ENCODE measurements around the gene RFX4. TPM values are rescaled to one million over a fixed set of nuclear protein-coding genes. Genes with fewer than 3 reads are reported as not detected.

RFX4 gene
- total RNA-seq, 2 experiments from 2014 or later, result not detected

DNA sequence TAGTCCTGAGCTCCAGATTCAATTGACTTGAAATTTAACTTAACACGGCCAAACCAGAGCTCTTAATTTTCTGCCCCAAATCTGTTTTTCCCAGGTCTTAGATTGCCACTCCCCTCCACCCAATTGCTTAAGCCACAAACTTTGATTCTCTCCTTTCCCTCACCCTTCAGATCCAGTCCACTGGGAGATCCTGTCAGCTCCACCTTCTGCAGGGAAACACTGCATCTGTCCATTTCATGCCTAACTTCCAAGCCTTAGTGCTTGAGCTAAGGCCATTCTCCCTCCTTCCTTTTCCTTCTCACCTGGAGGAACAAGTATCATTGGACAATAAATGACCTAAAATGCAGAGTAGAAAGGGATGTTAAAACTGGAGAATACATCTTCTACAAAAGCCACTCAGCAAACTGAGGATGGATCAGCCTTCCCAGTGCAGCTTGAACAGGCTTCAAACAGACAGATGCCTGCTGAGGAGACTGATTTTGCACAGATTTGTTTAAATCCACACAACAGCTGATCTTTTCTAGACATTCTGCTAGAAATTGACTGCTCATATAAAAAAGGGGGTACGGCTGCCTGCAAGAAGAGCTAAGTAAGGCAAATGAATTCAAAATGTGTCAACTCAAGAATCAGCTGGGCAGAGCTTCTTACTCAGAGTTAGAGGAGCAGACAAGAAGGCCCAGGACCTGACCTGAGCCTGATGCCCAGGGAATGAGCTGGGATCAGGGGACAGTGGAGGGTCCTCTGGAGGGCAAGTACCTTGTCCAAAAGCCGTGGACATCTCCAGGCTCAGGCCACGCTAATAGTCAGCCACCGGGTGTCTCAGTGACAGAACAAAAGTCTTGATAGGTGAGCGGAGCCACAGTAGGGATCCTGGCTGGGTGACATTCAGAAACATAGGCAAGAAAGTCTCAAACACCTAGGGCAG is 110.4 kb downstream of the RFX4 start:
- CTCF ChIA-PET, result interaction anchor here (1.1 kb wide), 1 partner anchor 43 kb away, joined by 4 read pairs; no protein-coding TSS in a partner anchor
- no peaks in the 10 kb centered on the region for H3K4me1 Mint-ChIP-seq
- H3K4me3 Mint-ChIP-seq, result no peak overlapping the region
- no peaks in the 10 kb centered on the region for H3K27me3 Mint-ChIP-seq
- no peaks in the 10 kb centered on the region for H3K36me3 Mint-ChIP-seq (ENCODE audit: low read depth)
- no peak for DNase-seq
- POLR2A ChIA-PET, result no interaction called here
- H3K27ac Mint-ChIP-seq, result no peak overlapping the region
- no peaks in the 10 kb centered on the region for H3K9me3 Mint-ChIP-seq

DNA sequence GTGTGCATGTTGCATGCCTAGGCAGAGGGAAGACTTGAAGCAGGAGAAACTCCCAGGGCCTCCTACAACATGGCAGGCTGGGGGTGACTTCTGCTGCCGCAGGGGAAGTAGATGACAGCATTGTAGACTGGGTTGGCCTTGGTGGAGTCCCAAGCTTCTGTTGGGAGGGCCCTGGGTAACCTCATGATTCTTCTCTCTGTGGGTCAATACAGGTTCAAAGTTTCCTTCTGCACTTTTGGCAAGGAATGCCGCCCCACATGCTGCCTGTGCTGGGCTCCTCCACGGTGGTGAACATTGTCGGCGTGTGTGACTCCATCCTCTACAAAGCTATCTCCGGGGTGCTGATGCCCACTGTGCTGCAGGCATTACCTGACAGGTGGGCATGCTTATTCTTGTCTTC is 113.3 kb downstream of the RFX4 start:
- Mint-ChIP-seq H3K36me3 (ENCODE audit: low read depth) (no peaks in the 10 kb centered on the region), H3K27me3 (peaks cover 3% of the 10 kb centered on the region), H3K4me3 (no peak overlapping the region), H3K4me1 (no peaks in the 10 kb centered on the region), H3K9me3 (peaks cover 5% of the 10 kb centered on the region), H3K27ac (no peak overlapping the region)
- POLR2A ChIA-PET, result no interaction called here
- CTCF ChIA-PET, result no interaction called here
- no peak for DNase-seq

DNA sequence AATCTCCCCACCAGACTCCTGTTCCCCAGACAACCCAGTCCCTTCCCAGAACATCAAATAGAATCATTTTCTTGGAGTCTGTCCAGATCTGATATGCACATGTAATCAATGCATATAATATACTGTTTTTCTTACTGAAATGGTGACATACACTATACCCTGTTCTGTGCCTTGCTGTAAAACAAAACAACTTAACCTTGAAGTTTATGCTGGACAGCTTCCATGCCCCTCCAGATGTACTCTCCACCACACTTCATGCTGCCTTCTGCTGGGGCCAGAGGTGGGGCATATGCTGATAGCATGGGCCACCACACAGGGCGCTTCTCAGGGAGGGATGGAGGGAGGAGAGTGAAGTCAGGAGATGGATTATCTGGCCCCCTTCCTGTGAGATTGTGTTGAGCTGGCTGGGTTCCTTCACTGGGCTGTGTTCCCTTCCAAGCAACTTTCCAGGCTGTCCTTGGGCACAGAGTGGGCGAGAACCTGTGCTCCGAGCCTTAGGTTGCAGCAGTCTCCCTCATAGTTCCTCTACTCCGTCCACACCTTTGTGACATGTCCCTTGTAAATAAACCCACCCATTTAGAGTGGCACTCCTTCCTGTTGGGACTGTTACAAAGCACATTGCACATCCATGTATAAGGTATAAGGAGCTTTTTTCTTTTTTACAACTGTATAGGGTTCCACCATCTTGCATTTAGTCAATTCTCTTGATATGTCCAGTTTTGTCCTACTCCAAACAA is 114.0 kb downstream of the RFX4 start:
- POLR2A ChIA-PET, result no interaction called here
- H3K27me3 Mint-ChIP-seq, result peaks cover 6% of the 10 kb centered on the region
- H3K27ac Mint-ChIP-seq, result no peak overlapping the region
- CTCF ChIA-PET, result no interaction called here
- H3K4me1 Mint-ChIP-seq, result no peaks in the 10 kb centered on the region
- H3K9me3 Mint-ChIP-seq, result peaks cover 10% of the 10 kb centered on the region
- H3K4me3 Mint-ChIP-seq, result no peak overlapping the region
- H3K36me3 Mint-ChIP-seq (ENCODE audit: low read depth), result no peaks in the 10 kb centered on the region
- DNase-seq, result peak; percentile 1

DNA sequence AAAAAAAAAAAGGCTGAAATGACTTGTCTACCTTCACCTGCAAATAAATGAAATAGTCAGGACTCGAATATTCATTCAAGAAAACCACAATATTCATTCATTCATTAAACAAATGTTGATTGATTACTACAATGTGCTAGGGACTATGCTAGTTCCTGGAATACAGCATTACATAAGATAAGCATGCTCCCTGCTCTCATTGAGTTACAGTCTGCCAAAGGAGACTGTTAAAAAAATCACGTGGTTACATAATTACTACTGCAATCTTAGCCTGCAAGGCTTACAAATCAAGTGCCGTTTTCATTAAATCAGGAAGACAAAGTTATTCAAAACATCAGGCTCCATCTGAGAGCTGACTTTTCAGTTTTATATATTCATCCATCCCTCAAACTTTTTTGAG is 121.3 kb downstream of the RFX4 start:
- H3K36me3 Mint-ChIP-seq (ENCODE audit: low read depth), result no peaks in the 10 kb centered on the region
- H3K27me3 Mint-ChIP-seq, result peaks cover 6% of the 10 kb centered on the region
- CTCF ChIA-PET, result no interaction called here
- H3K4me1 Mint-ChIP-seq, result no peaks in the 10 kb centered on the region
- POLR2A ChIA-PET, result no interaction called here
- H3K9me3 Mint-ChIP-seq, result peaks cover 10% of the 10 kb centered on the region
- no peak overlapping the region for H3K27ac Mint-ChIP-seq
- DNase-seq, result no peak
- H3K4me3 Mint-ChIP-seq, result no peak overlapping the region

DNA sequence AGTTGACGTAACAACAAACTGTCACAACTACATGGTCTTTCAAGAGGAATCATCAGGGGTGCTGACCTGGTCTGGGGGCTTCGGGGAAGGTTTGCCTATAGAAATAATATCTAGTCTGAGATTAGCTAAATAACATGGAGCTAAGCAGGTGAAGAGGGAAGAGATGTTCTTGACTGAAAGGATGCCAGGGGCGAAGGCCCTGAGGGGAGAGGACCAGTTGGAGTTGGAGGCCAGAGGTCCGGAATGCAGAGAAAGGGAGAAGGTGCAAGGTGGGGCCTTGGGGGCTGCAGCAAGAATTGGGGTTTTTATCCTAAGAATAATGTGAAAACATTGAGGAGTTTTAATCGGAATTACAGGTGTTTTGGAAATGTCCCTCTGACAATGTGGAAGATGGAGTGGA is 123.2 kb downstream of the RFX4 start:
- H3K4me3 Mint-ChIP-seq, result no peak overlapping the region
- CTCF ChIA-PET, result no interaction called here
- H3K9me3 Mint-ChIP-seq, result peaks cover 5% of the 10 kb centered on the region
- no peaks in the 10 kb centered on the region for H3K4me1 Mint-ChIP-seq
- H3K36me3 Mint-ChIP-seq (ENCODE audit: low read depth), result no peaks in the 10 kb centered on the region
- no peak overlapping the region for H3K27ac Mint-ChIP-seq
- POLR2A ChIA-PET, result no interaction called here
- peaks cover 6% of the 10 kb centered on the region for H3K27me3 Mint-ChIP-seq
- no peak for DNase-seq

DNA sequence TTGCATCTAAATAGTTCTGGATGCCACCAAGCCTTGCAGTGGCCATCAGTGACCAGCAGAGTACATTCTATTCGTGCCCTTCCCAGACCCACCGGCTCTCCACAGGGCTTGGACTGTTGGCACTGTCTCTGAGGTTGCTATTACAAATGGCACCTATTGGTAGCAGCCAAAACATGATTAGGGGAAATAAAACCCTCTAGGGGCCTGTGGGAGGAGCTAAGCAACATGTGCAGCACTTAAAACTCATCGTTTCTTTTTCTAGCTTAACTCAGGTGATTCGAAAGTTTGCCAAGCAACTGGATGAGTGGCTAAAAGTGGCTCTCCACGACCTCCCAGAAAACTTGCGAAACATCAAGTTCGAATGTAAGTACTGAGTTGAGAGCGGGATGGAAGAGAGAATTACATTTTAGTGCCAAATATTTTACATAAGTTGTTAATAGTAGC is 126.3 kb downstream of the RFX4 start:
- ChIA-PET POLR2A (no interaction called here), CTCF (no interaction called here)
- Mint-ChIP-seq H3K9me3 (no peaks in the 10 kb centered on the region), H3K27me3 (peaks cover 5% of the 10 kb centered on the region), H3K27ac (no peak overlapping the region), H3K36me3 (ENCODE audit: low read depth) (no peaks in the 10 kb centered on the region), H3K4me3 (no peak overlapping the region), H3K4me1 (no peaks in the 10 kb centered on the region)
- no peak for DNase-seq

DNA sequence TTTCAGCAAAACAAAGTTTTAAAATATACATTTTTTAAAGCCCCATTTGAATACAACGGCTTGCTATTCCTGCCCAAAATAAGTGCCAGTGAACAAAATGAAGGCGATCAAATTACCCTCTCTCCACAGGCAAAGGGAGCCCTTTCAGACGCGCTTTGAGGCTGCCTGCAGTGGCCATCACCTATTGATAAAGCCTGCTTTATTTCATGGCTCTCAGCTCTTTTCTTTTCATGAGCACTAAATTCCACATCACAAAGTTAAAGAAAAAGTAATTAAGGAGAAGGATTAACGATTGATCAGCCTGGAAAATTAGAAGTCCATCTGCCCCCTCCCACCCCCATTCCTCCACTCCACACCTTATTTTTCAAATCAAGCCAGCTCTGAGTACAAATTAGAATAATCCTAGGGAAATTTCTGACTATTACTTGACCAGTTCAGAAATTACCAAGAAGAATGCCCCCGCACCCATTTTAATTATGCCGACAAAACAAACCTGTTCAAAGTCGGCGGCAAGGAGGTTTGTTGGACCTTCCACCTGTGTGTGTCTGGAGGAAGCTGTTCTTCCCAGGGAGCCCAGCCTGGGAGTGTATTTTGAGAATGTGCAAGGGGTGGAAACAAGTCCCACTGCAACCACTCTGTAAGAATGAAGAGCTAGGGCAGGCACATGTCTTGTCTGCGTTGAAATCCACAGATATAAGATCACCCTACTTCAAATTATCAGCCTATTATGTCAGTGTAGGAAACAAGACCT is 127.5 kb downstream of the RFX4 start:
- peaks cover 5% of the 10 kb centered on the region for H3K27me3 Mint-ChIP-seq
- no peaks in the 10 kb centered on the region for H3K36me3 Mint-ChIP-seq (ENCODE audit: low read depth)
- no peaks in the 10 kb centered on the region for H3K4me1 Mint-ChIP-seq
- no peak for DNase-seq
- H3K27ac Mint-ChIP-seq, result no peak overlapping the region
- H3K9me3 Mint-ChIP-seq, result no peaks in the 10 kb centered on the region
- H3K4me3 Mint-ChIP-seq, result no peak overlapping the region
- CTCF ChIA-PET, result interaction anchor here (0.8 kb wide), 1 partner anchor 10 kb away, joined by 4 read pairs; no protein-coding TSS in a partner anchor
- POLR2A ChIA-PET, result no interaction called here

DNA sequence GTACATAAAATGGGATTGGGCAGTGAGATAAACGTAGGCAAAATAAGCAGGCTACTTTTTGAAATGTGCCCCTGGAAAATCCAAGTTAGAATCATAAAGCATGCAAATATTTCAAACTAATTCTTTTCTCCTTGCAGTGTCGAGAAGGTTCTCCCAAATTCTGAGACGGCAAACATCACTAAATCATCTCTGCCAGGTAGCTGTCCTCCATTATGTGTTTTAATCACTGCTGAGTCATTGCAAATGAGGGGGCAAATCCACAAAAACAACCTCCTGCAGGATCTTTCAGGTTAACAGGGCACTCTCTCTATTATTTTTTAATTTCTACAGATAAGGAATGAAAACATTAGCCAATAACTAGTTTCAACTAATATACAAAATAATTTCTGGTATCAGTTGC is 128.5 kb downstream of the RFX4 start:
- no peaks in the 10 kb centered on the region for H3K4me1 Mint-ChIP-seq
- no peak overlapping the region for H3K4me3 Mint-ChIP-seq
- POLR2A ChIA-PET, result no interaction called here
- no peaks in the 10 kb centered on the region for H3K9me3 Mint-ChIP-seq
- H3K27me3 Mint-ChIP-seq, result peaks cover 5% of the 10 kb centered on the region
- H3K27ac Mint-ChIP-seq, result no peak overlapping the region
- H3K36me3 Mint-ChIP-seq (ENCODE audit: low read depth), result no peaks in the 10 kb centered on the region
- no peak for DNase-seq
- CTCF ChIA-PET, result no interaction called here

DNA sequence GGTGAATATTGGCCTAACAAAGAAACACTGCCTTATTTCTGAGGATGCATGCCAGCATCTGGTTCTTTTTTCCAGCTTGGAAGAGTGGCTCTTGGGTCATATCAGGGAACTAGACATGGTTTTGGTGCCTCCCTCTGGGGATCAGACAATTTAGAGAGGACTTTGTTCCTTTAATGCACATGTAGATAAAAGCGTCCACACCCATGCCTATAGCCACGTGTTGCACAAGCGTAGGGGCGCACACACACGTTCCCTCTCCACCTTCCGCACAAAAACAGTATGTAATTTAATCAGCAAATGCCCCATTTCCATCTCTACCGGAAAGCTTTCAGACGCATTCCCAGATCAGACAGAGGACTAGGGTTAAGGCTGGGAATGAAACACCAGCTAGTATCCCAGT is 130.0 kb downstream of the RFX4 start:
- DNase-seq, result no peak
- H3K36me3 Mint-ChIP-seq (ENCODE audit: low read depth), result no peaks in the 10 kb centered on the region
- POLR2A ChIA-PET, result no interaction called here
- no peak overlapping the region for H3K4me3 Mint-ChIP-seq
- CTCF ChIA-PET, result no interaction called here
- H3K27me3 Mint-ChIP-seq, result peaks cover 5% of the 10 kb centered on the region
- H3K27ac Mint-ChIP-seq, result no peak overlapping the region
- H3K9me3 Mint-ChIP-seq, result no peaks in the 10 kb centered on the region
- H3K4me1 Mint-ChIP-seq, result no peaks in the 10 kb centered on the region

DNA sequence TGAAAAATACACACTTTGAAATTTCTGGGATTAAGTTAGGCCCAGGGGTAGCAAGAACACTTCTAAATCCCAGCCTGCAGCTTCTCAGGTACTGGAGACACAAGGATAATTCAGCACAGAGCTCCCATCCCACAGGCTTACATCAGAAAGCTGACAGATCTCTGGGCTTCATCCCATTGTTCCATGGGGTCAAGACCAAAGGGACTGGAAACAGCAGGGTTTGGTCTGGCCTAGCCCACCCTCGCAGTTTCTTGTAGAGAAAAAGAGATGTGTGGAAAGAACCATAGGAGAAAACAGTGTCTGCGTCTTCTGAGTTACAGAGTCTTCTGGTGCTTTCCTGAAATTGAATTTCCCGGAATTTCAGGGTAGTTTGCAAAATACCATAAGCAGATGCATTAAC is 132.1 kb downstream of the RFX4 start:
- Mint-ChIP-seq H3K9me3 (no peaks in the 10 kb centered on the region), H3K27me3 (peaks cover 5% of the 10 kb centered on the region), H3K4me3 (no peak overlapping the region), H3K27ac (no peak overlapping the region), H3K36me3 (ENCODE audit: low read depth) (no peaks in the 10 kb centered on the region), H3K4me1 (no peaks in the 10 kb centered on the region)
- ChIA-PET CTCF (no interaction called here), POLR2A (no interaction called here)
- DNase-seq, result no peak

DNA sequence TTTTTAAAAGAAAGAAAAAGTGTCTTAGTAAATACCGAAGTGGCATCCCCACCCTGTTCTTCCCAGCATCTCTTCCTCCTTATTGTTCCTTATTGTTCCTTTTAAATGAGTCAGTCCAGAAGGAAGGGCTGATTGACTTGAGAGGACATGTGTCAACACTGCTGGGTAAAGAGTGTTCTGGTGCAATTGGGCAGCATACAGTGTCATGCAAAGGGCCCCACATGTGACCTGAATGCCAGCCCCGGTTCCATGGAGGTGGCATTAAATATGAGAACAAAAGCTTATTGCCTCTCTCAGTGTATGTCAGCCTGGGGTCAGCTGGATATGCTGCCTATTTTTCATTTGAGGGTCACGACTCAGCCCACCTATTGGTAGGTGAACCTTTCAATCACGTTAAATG is 132.8 kb downstream of the RFX4 start:
- H3K9me3 Mint-ChIP-seq, result no peaks in the 10 kb centered on the region
- peaks cover 5% of the 10 kb centered on the region for H3K27me3 Mint-ChIP-seq
- no peak for DNase-seq
- no peak overlapping the region for H3K27ac Mint-ChIP-seq
- H3K36me3 Mint-ChIP-seq (ENCODE audit: low read depth), result no peaks in the 10 kb centered on the region
- no peak overlapping the region for H3K4me3 Mint-ChIP-seq
- no peaks in the 10 kb centered on the region for H3K4me1 Mint-ChIP-seq
- ChIA-PET POLR2A (no interaction called here), CTCF (no interaction called here)

DNA sequence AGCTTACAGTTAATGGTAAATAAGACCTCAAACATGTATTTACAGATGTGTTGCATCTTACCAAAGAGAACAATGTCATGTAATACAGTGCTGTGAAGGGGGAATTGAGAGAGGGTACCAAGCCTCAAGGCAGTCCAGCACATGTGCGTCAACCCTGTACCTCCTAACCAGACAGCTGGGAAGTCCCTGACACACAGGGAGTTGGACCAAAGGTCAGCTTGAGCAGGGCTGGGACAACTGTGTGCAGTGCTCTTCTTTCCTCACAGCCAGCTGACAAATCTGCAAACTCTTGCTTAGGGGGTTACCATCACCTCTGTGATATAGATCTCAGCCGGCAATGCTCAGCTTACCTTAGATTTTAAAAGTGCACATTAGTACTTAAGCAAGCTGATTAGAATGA is 134.9 kb downstream of the RFX4 start:
- H3K36me3 Mint-ChIP-seq (ENCODE audit: low read depth), result no peaks in the 10 kb centered on the region
- no peaks in the 10 kb centered on the region for H3K9me3 Mint-ChIP-seq
- H3K27me3 Mint-ChIP-seq, result no peaks in the 10 kb centered on the region
- no peak for DNase-seq
- H3K4me3 Mint-ChIP-seq, result no peak overlapping the region
- no peak overlapping the region for H3K27ac Mint-ChIP-seq
- H3K4me1 Mint-ChIP-seq, result no peaks in the 10 kb centered on the region
- POLR2A ChIA-PET, result no interaction called here
- CTCF ChIA-PET, result no interaction called here

DNA sequence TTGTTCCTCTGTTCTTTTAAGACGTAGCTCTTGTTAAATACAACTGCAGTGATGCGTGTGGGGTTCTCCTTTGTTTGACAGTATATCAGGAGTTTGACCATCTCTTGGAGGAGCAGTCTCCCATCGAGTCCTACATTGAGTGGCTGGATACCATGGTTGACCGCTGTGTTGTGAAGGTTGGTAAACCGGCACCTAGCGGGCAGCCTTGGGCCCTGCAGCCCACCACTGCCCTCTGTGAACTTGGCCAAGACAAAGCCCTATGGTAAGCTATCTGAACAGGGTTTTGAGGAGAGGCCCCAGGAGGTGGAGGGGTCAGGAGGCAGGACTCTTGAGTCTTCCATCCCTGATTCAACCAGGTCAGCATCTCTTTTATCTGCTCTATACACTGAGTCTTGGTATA is 137.1 kb downstream of the RFX4 start:
- ChIA-PET POLR2A (no interaction called here), CTCF (interaction anchor here (1.0 kb wide), 1 partner anchor 9 kb away, joined by 4 read pairs; no protein-coding TSS in a partner anchor)
- H3K27ac Mint-ChIP-seq, result no peak overlapping the region
- no peaks in the 10 kb centered on the region for H3K36me3 Mint-ChIP-seq (ENCODE audit: low read depth)
- H3K4me1 Mint-ChIP-seq, result no peaks in the 10 kb centered on the region
- no peak for DNase-seq
- no peak overlapping the region for H3K4me3 Mint-ChIP-seq
- H3K27me3 Mint-ChIP-seq, result no peaks in the 10 kb centered on the region
- no peaks in the 10 kb centered on the region for H3K9me3 Mint-ChIP-seq

Measured in activated CD4-positive, alpha-beta T cell treated with anti-CD3 and anti-CD28 coated beads, Interleukin-2, amount 10 ng/mL, durations not matched to agents 7 days and 5 days (primary cell).